ENCODE data around the gene MYO5B. TPM values are rescaled to one million over a fixed set of nuclear protein-coding genes. Genes with fewer than 3 reads are reported as not detected.

Gene MYO5B
- total RNA-seq, 1 experiment from 2014 or later = 32.1 TPM

GRCh38 chr18:50199921-50200320 lies 5.0 kb upstream of the MYO5B start:
- no peaks in the 10 kb centered on the region for H3K27me3 ChIP-seq (ENCODE audit: insufficient read depth, low read length)
- no peak for TF ChIP-seq YY1 (IDR thresholded peaks at IDR 0.05; ENCODE audit: extremely low read depth, insufficient replicate concordance, low read depth, low read length)
- TF ChIP-seq SRF (IDR thresholded peaks at IDR 0.05; ENCODE audit: low read depth) = no peak
- H3K4me1 ChIP-seq (ENCODE audit: control insufficient read depth in 1 of 2, insufficient read depth in 2 of 2, low read length in 2 of 2) = peaks cover 3 to 21% of the 10 kb centered on the region in 2 experiments; a peak in 1 of 4 replicates
- no peaks in the 10 kb centered on the region for H3K36me3 ChIP-seq (ENCODE audit: control insufficient read depth in 1 of 2, insufficient read depth in 2 of 2, low read length in 2 of 2)
- no peaks in the 10 kb centered on the region for H3K9me3 ChIP-seq (ENCODE audit: control insufficient read depth in 1 of 2, insufficient read depth in 1 of 2, low read depth in 1 of 2, low read length in 2 of 2)
- H3K4me3 ChIP-seq (replicated peaks in 1 of 2; ENCODE audit: low read depth in 1 of 2, low read length in 2 of 2) = no peak overlapping the region
- no peak overlapping the region for H3K4me2 ChIP-seq (ENCODE audit: low read length)
- CTCF ChIA-PET = no interaction called here
- intact Hi-C loops (cut with micrococcal nuclease) = loop anchor here (5.0 to 10.0 kb wide), 2 partner anchors 88 to 1525 kb away; no protein-coding TSS in a partner anchor
- no peaks in the 10 kb centered on the region for H4K20me1 ChIP-seq (ENCODE audit: insufficient read depth)
- no TSS peak for BruUV-seq (replicated peaks)
- POLR2A ChIA-PET = no interaction called here
- H3K9ac ChIP-seq (ENCODE audit: low read length) = no peak overlapping the region
- no peak overlapping the region for H2AFZ ChIP-seq (ENCODE audit: low read depth, low read length, poor library complexity, severe bottlenecking)
- no peaks in the 10 kb centered on the region for H3K79me2 ChIP-seq (ENCODE audit: insufficient read depth, low read length)
- RAD21 ChIA-PET (ENCODE audit: low non-redundant PET in 1 of 2, low total read pairs in 2 of 2, uncharacterized antibody in 2 of 2, unreplicated experiment in 2 of 2) = no interaction called here
- no peak overlapping the region for H3K27ac ChIP-seq (ENCODE audit: low read depth, low read length)
- no peak for ATAC-seq
- no peaks in the 10 kb centered on the region for H3K9me2 ChIP-seq (ENCODE audit: insufficient read depth)
- DNase-seq (ENCODE audit: low read depth, low spot score) = no peak

DNA sequence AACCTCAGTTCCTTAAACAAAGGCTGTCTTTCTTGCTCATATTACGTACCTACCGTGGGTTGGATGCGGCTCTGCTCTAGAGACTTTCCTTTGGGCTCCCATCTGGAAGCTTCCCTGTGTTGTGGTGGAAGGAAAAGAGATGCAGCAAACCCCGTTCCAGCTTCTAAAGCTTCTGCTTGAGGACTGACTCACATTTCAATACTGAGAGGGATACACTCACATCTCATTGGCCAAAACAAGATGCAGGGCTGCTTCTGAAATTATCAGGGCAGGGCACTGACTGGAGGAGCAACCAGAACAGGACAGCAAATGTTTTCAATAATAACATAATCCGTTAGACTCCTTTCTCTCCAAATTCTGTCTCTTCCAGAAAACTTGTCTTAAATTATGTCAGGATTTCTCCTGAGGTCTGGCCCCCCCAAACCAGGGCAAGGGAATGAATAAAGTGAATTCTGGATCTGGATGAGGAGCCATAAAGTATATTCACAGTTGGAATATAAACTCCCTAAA lies 4.5 kb upstream of the MYO5B start:
- Histone ChIP-seq H2AFZ (ENCODE audit: low read depth, low read length, poor library complexity, severe bottlenecking) (no peak overlapping the region), H3K36me3 (ENCODE audit: control insufficient read depth in 1 of 2, insufficient read depth in 2 of 2, low read length in 2 of 2) (no peaks in the 10 kb centered on the region), H3K9ac (ENCODE audit: low read length) (no peak overlapping the region), H3K79me2 (ENCODE audit: insufficient read depth, low read length) (no peaks in the 10 kb centered on the region), H4K20me1 (ENCODE audit: insufficient read depth) (no peaks in the 10 kb centered on the region), H3K4me1 (ENCODE audit: control insufficient read depth in 1 of 2, insufficient read depth in 2 of 2, low read length in 2 of 2) (peaks cover 3 to 18% of the 10 kb centered on the region in 2 experiments; a peak in 1 of 4 replicates), H3K27ac (ENCODE audit: low read depth, low read length) (no peak overlapping the region), H3K27me3 (ENCODE audit: insufficient read depth, low read length) (no peaks in the 10 kb centered on the region), H3K4me3 (replicated peaks in 1 of 2; ENCODE audit: low read depth in 1 of 2, low read length in 2 of 2) (no peak overlapping the region), H3K9me3 (ENCODE audit: control insufficient read depth in 1 of 2, insufficient read depth in 1 of 2, low read depth in 1 of 2, low read length in 2 of 2) (no peaks in the 10 kb centered on the region), H3K9me2 (ENCODE audit: insufficient read depth) (no peaks in the 10 kb centered on the region), H3K4me2 (ENCODE audit: low read length) (no peak overlapping the region)
- BruUV-seq (replicated peaks) = no TSS peak
- CTCF ChIA-PET = no interaction called here
- ATAC-seq (no peak), DNase-seq (ENCODE audit: low read depth, low spot score) (no peak)
- RAD21 ChIA-PET (ENCODE audit: low non-redundant PET in 1 of 2, low total read pairs in 2 of 2, uncharacterized antibody in 2 of 2, unreplicated experiment in 2 of 2) = no interaction called here
- intact Hi-C loops (cut with micrococcal nuclease) = no loop called here
- POLR2A ChIA-PET = no interaction called here
- no peak for TF ChIP-seq FOSL1 (IDR thresholded peaks at IDR 0.05; ENCODE audit: low read depth)
- TF ChIP-seq CBX3 (IDR thresholded peaks at IDR 0.05; ENCODE audit: low read depth) = no peak
- no peak for TF ChIP-seq TCF7L2 (IDR thresholded peaks at IDR 0.05; ENCODE audit: borderline replicate concordance, extremely low read depth, insufficient read depth, insufficient read length)
- TF ChIP-seq SIN3A (IDR thresholded peaks at IDR 0.05; ENCODE audit: low read depth) = no peak
- TF ChIP-seq POLR2A (IDR thresholded peaks at IDR 0.05; ENCODE audit: borderline replicate concordance, extremely low read depth, insufficient read depth, insufficient read length) = no peak
- TF ChIP-seq EZH2phosphoT487 (IDR thresholded peaks at IDR 0.05; ENCODE audit: borderline replicate concordance) = no peak
- no peak for TF ChIP-seq RAD21 (IDR thresholded peaks at IDR 0.05; ENCODE audit: low read depth)
- no peak for TF ChIP-seq YY1 (IDR thresholded peaks at IDR 0.05; ENCODE audit: extremely low read depth, insufficient replicate concordance, low read depth, low read length)
- TF ChIP-seq ELF1 (IDR thresholded peaks at IDR 0.05; ENCODE audit: borderline replicate concordance, low read depth) = no peak
- TF ChIP-seq ZNF274 (IDR thresholded peaks at IDR 0.05; ENCODE audit: low read depth, low read length) = no peak
- TF ChIP-seq, protein P1, sequence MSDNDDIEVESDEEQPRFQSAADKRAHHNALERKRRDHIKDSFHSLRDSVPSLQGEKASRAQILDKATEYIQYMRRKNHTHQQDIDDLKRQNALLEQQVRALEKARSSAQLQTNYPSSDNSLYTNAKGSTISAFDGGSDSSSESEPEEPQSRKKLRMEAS (IDR thresholded peaks at IDR 0.05) = no peak
- no peak for TF ChIP-seq REST (IDR thresholded peaks at IDR 0.05; ENCODE audit: low read depth)
- TF ChIP-seq SP1 (IDR thresholded peaks at IDR 0.05; ENCODE audit: low read depth) = no peak
- TF ChIP-seq EGR1 (IDR thresholded peaks at IDR 0.05; ENCODE audit: low read depth) = no peak
- no peak for TF ChIP-seq CEBPB (IDR thresholded peaks at IDR 0.05; ENCODE audit: low read depth)
- no peak for TF ChIP-seq SRF (IDR thresholded peaks at IDR 0.05; ENCODE audit: low read depth)
